Activated CD4-positive, CD25-positive, alpha-beta regulatory T cell treated with anti-CD3 and anti-CD28 coated beads, Interleukin-2, amount 50 U/mL, for 16 hours (primary cell): Measurements from ENCODE around the gene SCEL.
"Not testable (repeated sequence)": the region's sequence is repeated elsewhere in the genome, so short reads cannot be mapped to it uniquely, and the experiment has no call there.

Source experiments
- DNase-seq: peaks from one replicate; pipeline ENCODE4 v3.0.0-alpha.2; 2020; ENCODE audit warnings: low read depth, low spot score

SCEL gene

DNA sequence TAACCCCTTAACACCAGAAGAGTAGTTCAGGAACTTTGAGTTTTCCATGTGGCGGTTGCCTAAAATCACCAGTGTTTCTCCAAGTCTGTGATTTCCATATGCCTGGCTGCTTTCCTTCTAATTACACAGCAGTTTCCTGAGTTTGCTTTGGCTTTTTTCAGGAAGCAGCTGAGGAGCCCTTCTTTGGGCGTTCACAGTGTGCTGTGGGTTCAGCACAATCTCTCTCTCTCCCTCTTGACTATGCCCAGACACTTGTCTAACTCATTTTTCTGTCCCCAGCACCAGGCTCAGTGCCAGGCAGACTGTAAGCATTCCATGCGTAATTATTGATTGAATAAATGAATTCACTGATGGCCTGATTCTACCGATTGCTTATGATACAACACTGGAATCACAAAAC is 19.7 kb downstream of the SCEL start:
- DNase-seq: no peak

DNA sequence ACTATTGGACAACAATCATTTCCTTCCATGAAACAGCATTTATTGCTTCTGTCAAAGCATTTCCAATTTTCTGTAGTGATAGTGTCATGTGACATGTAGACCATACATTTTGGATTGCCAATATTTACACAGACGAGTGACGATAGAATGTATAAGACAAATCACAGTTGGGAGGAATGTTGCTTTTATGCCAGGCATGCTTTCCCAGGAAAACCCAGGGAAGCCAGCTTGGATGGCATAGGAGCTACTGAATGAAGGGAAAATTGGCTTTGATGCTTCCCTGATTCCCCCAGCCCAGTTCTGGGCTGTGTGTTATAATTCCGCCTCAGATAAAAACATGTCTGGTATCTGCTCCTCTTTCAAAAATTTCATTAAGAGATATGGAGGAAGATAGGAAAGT is 22.5 kb downstream of the SCEL start:
- no peak for DNase-seq

DNA sequence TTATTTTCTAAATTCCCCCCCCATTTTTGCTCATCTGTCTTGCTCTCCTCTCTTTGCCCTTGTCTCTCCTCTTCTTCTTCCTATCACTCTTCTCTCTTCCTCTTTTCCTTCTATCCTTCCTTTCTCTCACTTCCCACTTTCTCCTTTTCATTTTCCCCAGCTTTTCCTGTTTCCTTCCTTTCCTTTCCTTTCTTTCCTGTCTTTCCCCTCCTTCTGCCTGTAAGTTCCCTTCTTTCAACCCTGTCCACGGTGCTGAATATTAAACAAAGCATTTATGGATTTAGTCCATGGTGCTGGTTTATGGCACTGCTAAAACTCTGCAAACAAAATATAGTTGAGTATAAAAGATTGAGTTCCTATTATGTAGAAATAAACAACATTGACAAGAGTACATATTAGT is 27.6 kb downstream of the SCEL start:
- no peak for DNase-seq

DNA sequence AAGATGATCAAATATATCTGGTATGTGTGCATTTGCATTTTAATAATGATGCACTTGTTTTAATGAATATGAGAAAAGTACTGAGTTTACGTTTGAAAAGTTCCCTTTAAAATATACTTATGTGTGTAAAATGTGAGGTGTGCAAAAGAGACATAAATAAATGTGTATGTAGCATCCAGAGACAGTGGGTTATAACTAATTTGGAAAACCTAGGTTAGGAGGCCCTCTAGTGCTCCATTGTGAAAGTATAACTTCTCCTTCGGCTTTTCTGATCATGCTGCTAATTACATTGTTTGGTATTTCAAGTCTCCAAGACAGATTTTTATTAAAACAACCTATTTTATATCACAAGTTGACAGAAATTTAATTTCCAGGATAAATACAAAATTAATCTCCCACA is 30.1 kb downstream of the SCEL start:
- DNase-seq: no peak

DNA sequence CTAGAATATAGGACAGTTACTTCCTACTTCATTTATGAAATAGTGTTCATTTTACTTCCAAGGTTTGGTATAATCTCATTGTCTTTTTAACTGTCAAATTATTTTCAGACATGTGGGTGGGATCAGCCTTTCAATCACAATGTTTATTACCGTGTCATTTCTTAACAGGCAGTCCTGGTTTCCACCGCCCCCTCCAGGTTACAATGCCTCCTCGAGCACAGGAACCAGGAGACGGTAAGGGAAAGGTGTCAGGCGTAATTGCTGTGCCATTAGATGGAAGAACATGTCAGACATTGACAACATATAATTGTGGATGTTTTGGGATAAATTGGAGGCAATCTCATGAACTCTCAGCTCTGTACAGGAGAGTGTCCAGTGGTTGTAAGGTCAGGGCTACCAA is 36.5 kb downstream of the SCEL start:
- DNase-seq: no peak

DNA sequence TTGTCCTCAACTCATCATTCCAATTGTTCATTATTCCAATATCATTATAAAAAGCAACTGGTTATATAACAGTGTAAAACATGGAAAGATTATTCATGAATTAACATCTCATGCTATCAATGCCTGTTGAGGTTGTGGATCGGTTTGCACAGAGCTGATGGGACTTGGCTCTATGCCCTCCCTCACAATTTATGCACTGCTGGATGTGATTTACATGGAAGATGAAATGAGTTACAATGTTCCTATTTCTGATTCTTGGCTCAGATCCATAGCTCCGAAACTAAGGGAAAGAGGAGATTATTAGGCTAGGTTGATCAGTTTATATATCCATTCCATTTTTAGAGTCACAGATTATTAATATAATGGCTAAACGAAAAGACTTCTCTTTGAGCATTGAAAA is 38.6 kb downstream of the SCEL start:
- DNase-seq: no peak

DNA sequence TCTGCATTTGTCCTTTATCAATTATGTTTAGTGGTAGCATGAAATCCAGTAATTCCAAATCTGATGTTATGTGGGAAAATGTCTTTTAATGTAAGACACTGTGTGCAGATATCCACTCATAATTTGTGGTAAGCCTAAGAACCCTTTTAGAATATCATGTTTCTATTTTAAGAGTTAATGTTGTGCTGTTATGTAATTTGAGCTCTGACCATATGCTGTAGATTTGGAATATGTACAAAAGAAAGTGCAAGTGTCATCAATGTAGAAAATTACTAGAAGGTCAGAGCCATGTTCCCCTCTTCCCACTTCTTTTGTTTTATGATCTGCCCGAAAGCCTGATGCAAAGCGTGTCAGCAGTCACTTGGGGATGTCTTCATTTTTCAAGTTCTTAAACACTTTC is 44.5 kb downstream of the SCEL start:
- no peak for DNase-seq

DNA sequence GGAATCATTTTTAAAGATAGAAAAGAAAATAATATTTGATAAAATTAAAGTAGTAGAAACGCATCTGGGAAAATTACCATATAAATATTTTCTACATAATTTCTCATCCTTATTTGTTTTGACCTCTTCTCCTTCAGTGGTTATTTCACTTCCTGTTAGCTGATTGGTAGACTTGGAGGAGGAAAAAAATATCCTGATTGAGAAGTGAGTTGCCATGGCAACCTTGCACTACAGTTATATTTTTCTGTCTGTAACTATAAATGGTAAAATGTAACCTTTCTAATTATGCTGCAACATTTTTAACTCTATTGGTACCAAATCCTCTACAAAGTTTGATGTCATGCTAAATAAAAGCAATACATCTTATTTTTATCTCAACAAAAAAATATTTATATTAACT is 45.2 kb downstream of the SCEL start:
- no peak for DNase-seq

DNA sequence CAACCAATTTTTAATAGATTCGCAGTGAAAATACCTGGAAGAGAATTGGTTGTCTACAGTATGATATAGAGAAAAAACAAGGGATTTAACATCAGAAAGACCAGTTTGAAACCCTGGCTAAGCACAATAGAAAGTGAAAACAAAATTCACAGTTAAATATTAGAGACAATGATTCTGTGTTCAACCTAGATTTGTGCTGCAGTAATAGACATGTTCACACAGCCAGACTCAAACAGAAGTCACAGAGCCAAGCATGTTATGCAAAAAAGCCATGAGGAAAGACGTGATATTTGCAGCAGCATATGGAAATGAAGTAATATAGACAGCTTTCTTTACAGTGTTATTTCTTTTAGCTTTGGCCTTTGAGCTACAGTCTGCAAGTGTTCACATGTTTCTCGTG is 48.1 kb downstream of the SCEL start:
- no peak for DNase-seq

DNA sequence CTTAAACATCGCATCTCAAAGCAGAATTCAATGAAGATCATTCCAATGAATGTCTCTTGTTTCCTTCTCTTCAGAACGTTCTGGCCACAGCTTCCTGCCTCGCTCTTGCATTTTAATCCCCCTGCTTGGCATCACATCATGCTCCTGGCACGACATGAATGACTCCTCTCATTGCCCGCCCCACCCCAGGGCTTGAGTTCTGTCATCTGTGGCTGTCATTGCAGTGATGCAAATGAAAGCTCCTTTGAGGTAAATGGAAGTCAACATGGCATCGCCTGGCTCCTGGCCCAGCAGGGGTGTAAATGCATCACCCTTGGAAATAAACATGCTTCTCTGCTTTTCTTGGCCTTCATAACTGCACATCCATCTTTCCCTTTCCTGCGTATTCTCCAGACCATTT is 48.6 kb downstream of the SCEL start:
- no peak for DNase-seq

DNA sequence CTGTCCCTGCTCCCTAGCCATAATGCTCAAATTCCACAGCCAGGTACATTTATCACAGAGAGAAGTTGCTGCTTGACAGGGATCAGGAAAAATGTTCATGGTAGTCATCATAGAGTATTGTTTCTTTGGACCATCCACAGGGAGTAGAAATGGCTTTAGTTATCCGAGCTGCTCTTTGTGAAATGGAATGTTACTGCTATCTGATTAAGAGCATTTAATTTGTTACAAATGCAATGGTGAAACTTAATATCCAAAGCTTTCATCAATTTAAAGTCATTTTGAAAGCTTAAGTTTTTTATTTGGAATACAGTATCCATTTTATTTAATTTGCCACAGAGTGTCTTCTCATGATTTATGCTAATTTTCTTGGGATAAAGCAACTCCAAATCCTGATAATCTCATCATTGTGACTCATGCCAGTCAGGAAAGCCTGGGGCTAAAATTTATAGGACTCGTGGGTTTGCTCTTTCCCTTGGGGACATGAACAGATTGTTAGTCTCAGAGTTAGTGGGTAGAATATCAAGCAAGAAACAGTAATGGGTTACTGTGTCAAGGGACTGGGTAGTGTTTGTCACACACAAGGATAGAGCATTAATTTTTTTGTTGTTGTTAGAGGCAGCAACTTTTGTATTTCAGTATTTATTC is 59.8 kb downstream of the SCEL start:
- no peak for DNase-seq

DNA sequence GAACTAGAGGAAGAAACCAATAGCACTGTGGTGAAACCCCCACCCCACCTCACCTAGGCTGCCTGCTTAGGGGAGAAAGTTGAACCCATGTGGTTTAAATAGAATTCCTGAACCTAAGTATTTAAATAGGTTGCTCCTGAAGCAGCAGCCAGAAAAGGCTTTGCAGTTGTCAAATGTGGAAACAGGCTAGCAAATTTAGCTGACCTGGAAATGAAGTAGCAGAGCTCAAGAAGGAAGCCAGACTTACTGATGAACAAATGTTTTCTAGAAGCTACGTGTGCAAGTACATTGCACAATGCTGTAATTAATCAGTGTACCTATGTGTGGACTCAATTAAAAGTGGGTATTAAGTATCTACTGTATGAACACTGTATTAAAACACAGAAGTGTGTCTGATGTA is 61.3 kb downstream of the SCEL start:
- DNase-seq: no peak

DNA sequence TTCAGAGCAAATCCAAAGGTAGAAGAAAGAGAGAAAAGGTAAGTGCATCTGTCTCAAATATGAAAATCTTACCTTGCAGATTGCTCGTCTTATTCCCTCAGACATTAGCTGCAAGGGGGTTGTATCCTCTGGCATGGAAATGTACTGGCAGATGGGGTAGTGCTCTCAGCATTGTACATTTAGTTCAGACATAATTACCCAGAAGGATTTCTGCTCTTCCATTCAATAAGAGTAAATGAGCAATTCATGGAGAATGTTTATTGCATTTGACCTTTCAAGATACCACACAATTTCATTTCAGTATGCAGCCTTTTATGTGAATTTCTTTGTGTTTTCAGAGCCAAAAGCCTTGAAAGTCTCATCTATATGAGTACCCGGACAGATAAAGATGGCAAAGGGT is 63.8 kb downstream of the SCEL start:
- no peak for DNase-seq

DNA sequence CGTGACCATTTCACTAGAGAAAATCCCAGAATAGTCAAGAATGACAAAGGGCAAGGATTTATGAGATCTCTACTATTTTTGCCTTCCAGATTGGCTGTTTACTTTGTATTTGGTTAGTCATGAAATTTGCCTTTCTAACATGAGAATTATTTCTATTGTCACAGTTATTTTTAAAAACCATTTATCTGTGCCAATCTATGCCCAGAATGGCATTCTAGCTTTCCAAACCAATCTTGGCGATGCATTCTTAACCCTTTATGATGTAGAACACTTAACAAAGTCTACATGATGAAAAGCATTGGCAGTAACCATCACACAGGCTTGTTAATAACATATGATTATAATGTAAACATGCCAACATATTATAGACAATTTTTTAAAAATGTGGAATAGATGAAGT is 65.2 kb downstream of the SCEL start:
- no peak for DNase-seq

DNA sequence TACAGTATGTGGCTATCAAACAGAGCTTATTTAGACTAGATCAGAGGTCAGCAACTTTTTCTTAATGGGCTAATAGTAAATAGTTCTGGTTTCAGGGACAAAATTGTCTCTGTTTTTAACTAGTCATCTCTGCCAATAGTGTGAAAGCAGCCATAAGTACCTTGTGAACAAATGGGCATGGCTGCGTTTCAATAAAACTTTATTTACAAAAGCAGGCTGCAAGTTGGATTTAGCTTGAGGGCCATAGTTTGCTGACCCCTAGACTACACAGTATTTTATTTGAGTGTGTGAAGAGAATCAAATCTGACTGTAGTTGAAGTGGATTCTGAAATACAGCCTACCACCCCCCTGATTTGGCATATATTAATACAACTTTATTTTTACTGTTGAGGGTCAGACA is 75.6 kb downstream of the SCEL start:
- DNase-seq: no peak

DNA sequence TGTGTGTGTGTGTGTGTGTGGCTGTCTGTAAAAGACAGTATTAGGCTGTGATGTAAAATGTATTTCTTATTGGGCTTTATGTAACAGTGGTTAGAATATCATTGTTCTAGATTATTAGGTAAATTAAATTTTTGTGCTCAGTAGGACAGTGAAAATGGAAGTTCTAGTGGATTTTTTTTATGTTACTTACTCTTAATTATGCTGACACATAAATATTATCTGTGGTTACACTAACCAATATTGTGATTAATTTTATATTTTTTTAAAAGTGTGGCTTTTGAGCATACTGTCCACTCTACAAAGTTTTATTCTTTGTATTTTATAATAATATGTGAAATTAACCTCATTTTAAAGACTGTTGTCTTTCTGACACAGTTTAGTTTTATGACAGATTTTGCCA is 80.5 kb downstream of the SCEL start:
- no peak for DNase-seq

DNA sequence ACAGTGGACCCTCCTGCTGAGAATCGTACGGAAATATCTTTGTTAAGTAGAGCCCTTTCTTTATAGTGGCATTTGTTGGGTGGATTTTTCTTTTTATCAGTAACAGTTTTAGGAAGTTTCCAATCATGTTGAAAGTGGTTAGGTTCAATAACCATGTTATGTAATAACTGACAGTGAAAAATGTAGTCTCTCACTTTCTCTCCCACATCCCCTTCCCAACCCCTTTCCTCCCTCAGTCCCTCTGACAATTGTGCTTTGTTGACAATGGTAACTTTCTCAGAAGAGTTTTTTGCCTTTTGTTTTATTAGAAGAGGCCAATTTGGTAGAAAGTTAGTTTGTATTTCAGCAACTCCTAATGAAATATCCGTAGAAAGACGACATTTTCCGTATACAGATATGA is 84.1 kb downstream of the SCEL start:
- no peak for DNase-seq

DNA sequence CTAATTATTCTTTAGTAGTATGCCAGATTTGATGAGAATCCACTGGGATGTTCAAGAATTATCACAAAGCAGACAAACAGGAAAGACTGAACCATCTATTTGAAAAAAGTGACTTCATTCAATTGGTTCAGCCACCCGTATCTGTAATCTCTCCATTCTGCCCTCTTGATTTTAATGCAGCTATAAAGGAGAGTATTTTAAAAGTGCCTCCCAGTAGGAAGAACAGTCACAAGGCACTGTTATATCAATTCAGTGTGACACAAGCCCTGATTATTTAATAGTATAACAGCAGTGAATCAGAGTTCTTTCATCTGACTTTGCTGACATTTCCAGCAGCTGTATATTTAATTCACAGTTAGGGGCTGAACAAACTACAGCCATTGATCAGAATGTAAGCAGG is 84.6 kb downstream of the SCEL start:
- no peak for DNase-seq

DNA sequence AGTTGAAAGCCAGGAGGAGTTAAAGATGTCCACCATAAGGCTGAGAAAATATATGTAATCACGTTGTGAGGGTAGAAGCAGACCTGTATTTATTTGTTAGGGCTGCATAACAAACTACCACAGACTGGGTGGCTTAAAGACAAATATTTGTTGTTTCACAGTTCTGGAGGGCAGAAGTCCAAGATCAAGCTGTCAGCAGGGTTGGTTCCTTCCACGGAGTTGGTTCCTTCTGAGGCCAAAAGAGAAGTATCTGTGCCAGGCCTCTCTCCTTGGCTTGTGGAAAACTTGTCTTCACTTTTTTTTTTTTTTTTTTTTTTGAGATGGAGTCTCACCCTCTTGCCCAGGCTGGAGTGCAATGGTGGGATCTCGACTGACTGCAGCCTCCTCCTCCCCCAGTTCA is 88.3 kb downstream of the SCEL start:
- no peak for DNase-seq

DNA sequence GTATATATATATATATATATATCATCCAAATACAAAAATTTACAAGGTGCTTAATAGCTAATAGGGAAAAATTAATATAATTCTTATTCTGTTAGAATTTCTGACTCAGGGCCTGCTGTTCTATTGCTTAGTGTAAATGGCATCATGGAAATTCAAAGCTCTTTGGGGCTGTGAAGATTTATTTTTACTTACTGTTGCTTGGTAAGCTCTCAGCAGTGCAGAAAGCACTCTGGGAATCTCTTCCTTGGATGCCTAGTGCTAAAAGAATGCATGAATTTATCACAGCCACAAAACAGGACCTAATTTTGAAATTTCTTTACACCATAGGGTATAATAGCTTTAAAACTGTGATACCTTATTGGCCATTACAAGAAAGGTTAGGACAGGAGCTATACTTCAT is 92.7 kb downstream of the SCEL start:
- DNase-seq: no peak

DNA sequence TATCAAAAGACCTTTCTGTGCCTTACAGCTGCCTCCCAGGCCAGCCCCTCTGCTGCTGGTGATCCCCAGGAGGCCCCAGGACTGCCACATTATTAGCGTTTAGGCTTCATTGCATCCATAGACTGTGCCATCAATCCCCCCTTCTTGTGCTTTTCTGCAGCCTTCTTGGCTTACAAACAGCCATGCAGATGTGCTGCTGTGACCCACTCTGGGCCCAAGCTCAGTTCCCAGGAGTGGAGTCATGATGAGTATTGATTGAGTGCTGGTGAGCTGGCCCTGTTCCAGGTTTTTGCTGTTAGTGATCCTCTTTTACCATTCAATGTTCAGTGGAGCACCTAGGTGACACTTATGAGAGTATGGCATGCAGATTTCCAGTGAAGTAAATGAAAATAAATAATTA is 102.1 kb downstream of the SCEL start:
- no peak for DNase-seq

DNA sequence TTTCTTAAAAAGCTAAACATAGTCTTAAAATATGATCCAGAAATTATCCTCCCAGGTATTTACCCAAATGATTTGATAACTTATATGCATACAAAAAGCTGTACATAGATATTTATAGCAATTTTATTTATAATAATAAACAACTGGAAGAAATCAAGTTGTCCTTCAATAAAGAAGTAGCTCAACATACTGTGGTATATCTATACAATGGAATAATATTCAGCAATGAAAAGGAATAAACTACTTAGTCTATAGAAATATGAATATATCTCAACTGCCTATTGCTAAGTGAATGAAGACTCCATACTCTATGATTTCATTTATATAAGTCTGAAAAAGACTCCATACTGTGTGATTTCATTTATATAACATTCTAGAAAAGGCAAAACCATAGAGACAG is 114.9 kb downstream of the SCEL start:
- DNase-seq: no peak

DNA sequence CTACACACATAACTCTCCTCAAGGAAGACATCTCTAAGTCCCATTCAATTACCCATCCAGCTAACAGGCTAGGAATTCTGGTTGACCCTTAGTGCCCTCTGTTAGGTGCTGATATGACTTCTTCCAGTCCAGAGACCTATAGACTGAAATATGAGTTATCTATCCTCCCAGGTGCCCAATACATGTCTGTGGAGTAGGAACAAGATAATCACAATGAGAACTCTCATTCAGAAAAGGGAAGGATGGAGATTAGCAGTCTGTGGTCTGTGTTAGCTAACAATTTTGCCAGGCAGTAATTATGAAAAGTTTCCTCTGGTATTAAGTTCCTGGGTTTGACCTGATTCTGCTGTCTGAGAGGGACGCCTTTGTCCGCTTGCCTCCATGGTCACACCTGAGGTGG is 117.8 kb downstream of the SCEL start:
- DNase-seq: no peak

DNA sequence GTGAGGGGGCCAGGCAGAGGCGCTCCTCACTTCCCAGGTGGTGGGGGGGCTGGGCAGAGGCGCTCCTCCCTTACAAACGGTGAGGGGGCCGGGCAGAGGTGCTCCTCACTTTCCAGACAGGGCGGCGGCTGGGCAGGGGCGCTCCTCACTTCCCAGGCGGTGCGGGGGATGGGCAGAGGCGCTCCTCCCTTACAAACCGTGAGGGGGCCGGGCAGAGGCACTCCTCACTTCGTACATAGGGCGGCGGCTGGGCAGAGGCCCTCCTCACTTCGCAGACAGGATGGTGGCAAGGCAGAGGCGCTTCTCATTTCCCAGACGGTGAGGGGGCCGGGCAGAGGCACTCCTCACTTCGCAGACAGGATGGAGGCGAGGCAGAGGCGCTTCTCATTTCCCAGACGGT is 124.5 kb downstream of the SCEL start:
- not testable (repeated sequence) for DNase-seq

DNA sequence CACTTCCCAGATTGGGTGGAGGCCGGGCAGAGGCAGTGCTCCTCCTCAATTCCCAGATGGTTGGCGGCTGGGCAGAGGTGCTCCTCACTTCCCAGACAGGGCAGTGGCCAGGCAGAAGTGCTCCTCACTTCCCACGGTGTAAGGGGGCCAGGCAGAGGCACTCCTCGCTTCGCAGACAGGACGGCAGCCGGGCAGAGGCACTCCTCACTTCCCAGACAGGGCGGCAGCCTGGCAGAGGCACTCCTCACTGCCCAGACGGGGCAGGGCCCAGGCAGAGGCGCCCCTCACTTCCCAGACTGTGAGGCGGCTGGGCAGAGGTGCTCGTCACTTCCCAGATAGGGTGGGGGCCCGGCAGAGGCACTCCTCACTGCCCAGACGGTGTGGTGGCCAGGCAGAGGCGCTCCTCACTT is 125.3 kb downstream of the SCEL start:
- no peak for DNase-seq
